VCaP (cell line): ENCODE data around the gene MLYCD.

Experiments
- H3K27ac ChIP-seq: fragments of 450-650 bp; 2 replicates; pipeline ENCODE4 v1.5.1; 2017
- CTCF ChIP-seq: fragments of 450-650 bp; conservative IDR thresholded peaks from 2 replicates; pipeline ENCODE4 v1.5.1; 2017; ENCODE audit warnings: mild to moderate bottlenecking, moderate library complexity

Gene MLYCD

GRCh38 chr16:83915081-83915480 lies 16.2 kb downstream of the MLYCD start:
- H3K27ac ChIP-seq = no peak overlapping the region
- no peak for TF ChIP-seq CTCF

- no peak overlapping the region for H3K27ac ChIP-seq
- TF ChIP-seq CTCF = no peak
Observed at GRCh38 chr16:83915491-83915890, 16.6 kb downstream of the MLYCD start.

- TF ChIP-seq CTCF = no peak
- no peak overlapping the region for H3K27ac ChIP-seq
Observed at GRCh38 chr16:83917152-83918120, 18.5 kb downstream of the MLYCD start.

- TF ChIP-seq CTCF = no peak
- H3K27ac ChIP-seq = no peak overlapping the region
Observed at GRCh38 chr16:83920894-83921491, 22.1 kb downstream of the MLYCD start.

GRCh38 chr16:83923581-83924365 lies 24.9 kb downstream of the MLYCD start:
- no peak overlapping the region for H3K27ac ChIP-seq
- no peak for TF ChIP-seq CTCF

GRCh38 chr16:83924686-83925085 lies 25.8 kb downstream of the MLYCD start:
- no peak overlapping the region for H3K27ac ChIP-seq
- TF ChIP-seq CTCF = no peak
